ENCODE data around the gene TNFRSF12A. TPM values are rescaled to one million over a fixed set of nuclear protein-coding genes. Genes with fewer than 3 reads are reported as not detected.
A peak's percentile ranks its signal among the peaks of the same experiment; 100 is the strongest.
"Not testable (repeated sequence)": the region's sequence is repeated elsewhere in the genome, so short reads cannot be mapped to it uniquely, and the experiment has no call there.

TNFRSF12A gene
- total RNA-seq, 2 experiments from 2014 or later = 2.9 TPM

- no peak for DNase-seq
- H3K4me1 Mint-ChIP-seq = peaks cover 5% of the 10 kb centered on the region
- H3K27ac Mint-ChIP-seq = no peak overlapping the region
- H3K27me3 Mint-ChIP-seq = peaks cover 74% of the 10 kb centered on the region
- H3K36me3 Mint-ChIP-seq = peaks cover 4% of the 10 kb centered on the region
- H3K9me3 Mint-ChIP-seq = no peaks in the 10 kb centered on the region
- no peak overlapping the region for H3K4me3 Mint-ChIP-seq
- POLR2A ChIA-PET = interaction anchor here (0.9 to 11.6 kb wide), 8 partner anchors 8 to 31 kb away, joined by 3 to 105 read pairs (median 4); no protein-coding TSS in a partner anchor
- no peak for ATAC-seq (ENCODE audit: low read depth)
These were observed 18.7 kb downstream of the TNFRSF12A start for GRCh38 chr16:3038896-3039295.

GRCh38 chr16:3042376-3042775, 22.2 kb downstream of the TNFRSF12A start:
- Mint-ChIP-seq H3K27me3 (peaks cover 62% of the 10 kb centered on the region), H3K4me3 (no peak overlapping the region)

GRCh38 chr16:3044708-3045107, 24.5 kb downstream of the TNFRSF12A start:
- no peaks in the 10 kb centered on the region for H3K9me3 Mint-ChIP-seq
- DNase-seq (no peak), ATAC-seq (ENCODE audit: low read depth) (no peak)
- H3K4me1 Mint-ChIP-seq = peaks cover 22% of the 10 kb centered on the region
- POLR2A ChIA-PET = interaction anchor here (1.1 to 11.6 kb wide), 9 partner anchors 9 to 90 kb away, joined by 3 to 131 read pairs (median 6); partner anchors contain the start of genes TNFRSF12A and ZNF213
- peaks cover 41% of the 10 kb centered on the region for H3K27me3 Mint-ChIP-seq
- H3K4me3 Mint-ChIP-seq = peak overlapping the region; percentile 77
- peak overlapping the region; percentile 71 for H3K27ac Mint-ChIP-seq
- H3K36me3 Mint-ChIP-seq = peaks cover 14% of the 10 kb centered on the region

More at GRCh38 chr16:3042376-3042775, 22.2 kb downstream of the TNFRSF12A start:
- peaks cover 9% of the 10 kb centered on the region for H3K4me1 Mint-ChIP-seq
- POLR2A ChIA-PET = interaction anchor here (0.6 to 11.6 kb wide), 5 partner anchors 8 to 1337 kb away, joined by 3 to 105 read pairs (median 3); partner anchors contain the start of gene MAPK8IP3
- H3K36me3 Mint-ChIP-seq = peaks cover 5% of the 10 kb centered on the region
- no peaks in the 10 kb centered on the region for H3K9me3 Mint-ChIP-seq
- no peak overlapping the region for H3K27ac Mint-ChIP-seq
- ATAC-seq (ENCODE audit: low read depth) = no peak
- DNase-seq = no peak

- DNase-seq = peak; percentile 67
These were observed 25.8 kb downstream of the TNFRSF12A start, which contains the start of gene MMP25 for GRCh38 chr16:3045758-3046640. Gene MMP25 (plus strand): TSS chr16:3046561. CDS start chr16:3046918, 357 bp downstream.

GRCh38 chr16:3046641-3047386, 26.6 kb downstream of the TNFRSF12A start:
- peak; percentile 71 for DNase-seq
- peak; percentile 46 for ATAC-seq (ENCODE audit: low read depth)
- Mint-ChIP-seq H3K4me1 (peaks cover 37% of the 10 kb centered on the region), H3K9me3 (no peaks in the 10 kb centered on the region), H3K4me3 (peak overlapping the region; percentile 90), H3K27ac (peak overlapping the region; percentile 59), H3K27me3 (peaks cover 25% of the 10 kb centered on the region), H3K36me3 (peaks cover 28% of the 10 kb centered on the region)
- POLR2A ChIA-PET = interaction anchor here (0.7 to 11.6 kb wide), 11 partner anchors 11 to 103 kb away, joined by 3 to 131 read pairs (median 13); partner anchors contain the start of genes HCFC1R1, IL32, THOC6 and TNFRSF12A

More at GRCh38 chr16:3045758-3046640, 25.8 kb downstream of the TNFRSF12A start, which contains the start of gene MMP25:
- Mint-ChIP-seq H3K9me3 (no peaks in the 10 kb centered on the region), H3K4me3 (peak within 1 kb of the TSS; percentile 90), H3K4me1 (peaks cover 29% of the 10 kb centered on the region), H3K27me3 (peaks cover 30% of the 10 kb centered on the region), H3K36me3 (peaks cover 22% of the 10 kb centered on the region), H3K27ac (peak within 1 kb of the TSS; percentile 83)
- peak; percentile 31 for ATAC-seq (ENCODE audit: low read depth)
- POLR2A ChIA-PET = interaction anchor here (1.0 to 11.6 kb wide), 11 partner anchors 11 to 88 kb away, joined by 3 to 131 read pairs (median 5); partner anchors contain the start of genes TNFRSF12A and ZNF213

GRCh38 chr16:3047387-3047720, 27.2 kb downstream of the TNFRSF12A start:
- peaks cover 42% of the 10 kb centered on the region for H3K4me1 Mint-ChIP-seq
- peaks cover 31% of the 10 kb centered on the region for H3K36me3 Mint-ChIP-seq
- H3K27me3 Mint-ChIP-seq = peaks cover 25% of the 10 kb centered on the region
- DNase-seq = no peak
- H3K27ac Mint-ChIP-seq = peak overlapping the region; percentile 59
- H3K4me3 Mint-ChIP-seq = peak overlapping the region; percentile 90
- no peaks in the 10 kb centered on the region for H3K9me3 Mint-ChIP-seq
- POLR2A ChIA-PET = interaction anchor here (0.7 to 11.6 kb wide), 16 partner anchors 8 to 102 kb away, joined by 3 to 131 read pairs (median 6); partner anchors contain the start of genes HCFC1R1, IL32, THOC6 and TNFRSF12A
- ATAC-seq (ENCODE audit: low read depth) = no peak

GRCh38 chr16:3049921-3050481, 29.8 kb downstream of the TNFRSF12A start:
- no peak for DNase-seq
- POLR2A ChIA-PET = interaction anchor here (0.7 to 8.8 kb wide), 6 partner anchors 8 to 75 kb away, joined by 3 to 131 read pairs (median 4); partner anchors contain the start of gene IL32

GRCh38 chr16:3050487-3050886, 30.3 kb downstream of the TNFRSF12A start:
- Mint-ChIP-seq H3K27me3 (no peaks in the 10 kb centered on the region), H3K27ac (peak overlapping the region; percentile 71), H3K36me3 (peaks cover 44% of the 10 kb centered on the region), H3K4me3 (peak overlapping the region; percentile 66), H3K4me1 (peaks cover 56% of the 10 kb centered on the region), H3K9me3 (no peaks in the 10 kb centered on the region)
- DNase-seq = no peak
- POLR2A ChIA-PET = interaction anchor here (1.0 to 8.8 kb wide), 7 partner anchors 7 to 79 kb away, joined by 3 to 131 read pairs (median 5); partner anchors contain the start of gene IL32
- no peak for ATAC-seq (ENCODE audit: low read depth)

More at GRCh38 chr16:3049921-3050481, 29.8 kb downstream of the TNFRSF12A start:
- no peak for ATAC-seq (ENCODE audit: low read depth)
- peaks cover 41% of the 10 kb centered on the region for H3K36me3 Mint-ChIP-seq
- H3K27me3 Mint-ChIP-seq = peaks cover 4% of the 10 kb centered on the region
- peak overlapping the region; percentile 83 for H3K27ac Mint-ChIP-seq
- no peaks in the 10 kb centered on the region for H3K9me3 Mint-ChIP-seq
- H3K4me3 Mint-ChIP-seq = peak overlapping the region; percentile 66
- H3K4me1 Mint-ChIP-seq = peaks cover 54% of the 10 kb centered on the region

GRCh38 chr16:3051009-3051408, 30.8 kb downstream of the TNFRSF12A start:
- Mint-ChIP-seq H3K9me3 (no peaks in the 10 kb centered on the region), H3K27me3 (no peaks in the 10 kb centered on the region), H3K4me3 (peak overlapping the region; percentile 66), H3K36me3 (peaks cover 47% of the 10 kb centered on the region), H3K27ac (peak overlapping the region; percentile 71), H3K4me1 (peaks cover 60% of the 10 kb centered on the region)
- ATAC-seq (ENCODE audit: low read depth) = no peak
- POLR2A ChIA-PET = interaction anchor here (0.9 to 8.8 kb wide), 11 partner anchors 7 to 78 kb away, joined by 3 to 131 read pairs (median 5); partner anchors contain the start of gene IL32
- no peak for DNase-seq

GRCh38 chr16:3051494-3051893, 31.3 kb downstream of the TNFRSF12A start:
- POLR2A ChIA-PET = interaction anchor here (0.9 to 8.8 kb wide), 10 partner anchors 6 to 78 kb away, joined by 3 to 131 read pairs (median 4); partner anchors contain the start of gene IL32
- peak overlapping the region; percentile 38 for H3K4me3 Mint-ChIP-seq
- H3K4me1 Mint-ChIP-seq = peaks cover 64% of the 10 kb centered on the region
- peaks cover 47% of the 10 kb centered on the region for H3K36me3 Mint-ChIP-seq
- ATAC-seq (ENCODE audit: low read depth) (no peak), DNase-seq (no peak)
- no peaks in the 10 kb centered on the region for H3K27me3 Mint-ChIP-seq
- H3K9me3 Mint-ChIP-seq = no peaks in the 10 kb centered on the region
- peak overlapping the region; percentile 71 for H3K27ac Mint-ChIP-seq

- H3K27me3 Mint-ChIP-seq, DNase-seq, H3K9me3 Mint-ChIP-seq: not testable (repeated sequence)
- peak; percentile 6 for ATAC-seq (ENCODE audit: low read depth)
- POLR2A ChIA-PET = interaction anchor here (0.8 to 6.3 kb wide), 3 partner anchors 12 to 23 kb away, joined by 4 to 57 read pairs (median 8); partner anchors contain the start of gene IL32
- peaks cover 59% of the 10 kb centered on the region for H3K36me3 Mint-ChIP-seq
- peak overlapping the region; percentile 73 for H3K27ac Mint-ChIP-seq
- peaks cover 72% of the 10 kb centered on the region for H3K4me1 Mint-ChIP-seq
- peak overlapping the region; percentile 59 for H3K4me3 Mint-ChIP-seq
These were observed 32.6 kb downstream of the TNFRSF12A start for GRCh38 chr16:3052571-3053329.
